Right renal cortex interstitium (tissue), 3 donors: ENCODE data around the gene GUK1. TPM values are rescaled to one million over a fixed set of nuclear protein-coding genes. Genes with fewer than 3 reads are reported as not detected.

Experiments used
- DNase-seq, 3 donors: peaks; one replicate each; pipeline ENCODE4 v3.0.0-alpha.2; 2013; ENCODE audit warnings: low read depth in 3 of 3, low spot score in 2 of 3
- polyA plus RNA-seq, 3 donors: library from polyadenylated mRNA; unstranded; fragments of 120-200 nt; gene quantifications; one replicate each; pipeline ENCODE4 v1.2.1, GENCODE V29; 2013; ENCODE audit not compliant: insufficient read length in 3 of 3

Gene GUK1
- polyA plus RNA-seq, result 100 to 1,000 TPM in 1 of 3 donors, 10 to 100 TPM in 2; 93.5 to 106 (median 97.6) TPM

- peak; percentile 86 to 96 (median 94) for DNase-seq
These were observed at the start of gene GUK1 for GRCh38 chr1:228139931-228140723. TSS of gene GUK1 (plus strand) at chr1:228140279. CDS start at chr1:228140303, 24 bp downstream.

GRCh38 chr1:228090613-228091081 is 49.4 kb upstream of the GUK1 start:
- DNase-seq, result no peak

GRCh38 chr1:228091084-228091483 is 49.0 kb upstream of the GUK1 start:
- no peak for DNase-seq

GRCh38 chr1:228092342-228093049 is 47.6 kb upstream of the GUK1 start:
- no peak for DNase-seq

GRCh38 chr1:228093050-228093906 is 46.8 kb upstream of the GUK1 start:
- no peak for DNase-seq

- no peak for DNase-seq
These were observed 45.6 kb upstream of the GUK1 start for GRCh38 chr1:228094432-228095016.

GRCh38 chr1:228095161-228095560 is 44.9 kb upstream of the GUK1 start:
- DNase-seq, result no peak

- DNase-seq, result no peak
These were observed 44.1 kb upstream of the GUK1 start for GRCh38 chr1:228095938-228096337.

GRCh38 chr1:228096416-228097332 is 43.4 kb upstream of the GUK1 start:
- DNase-seq, result no peak

GRCh38 chr1:228097333-228098081 is 42.6 kb upstream of the GUK1 start:
- no peak for DNase-seq

- no peak for DNase-seq
These were observed 41.7 kb upstream of the GUK1 start for GRCh38 chr1:228098323-228098931.

GRCh38 chr1:228099331-228099732 is 40.7 kb upstream of the GUK1 start:
- no peak for DNase-seq

GRCh38 chr1:228100822-228101613 is 39.1 kb upstream of the GUK1 start:
- no peak for DNase-seq

GRCh38 chr1:228101614-228101993 is 38.5 kb upstream of the GUK1 start:
- no peak for DNase-seq

GRCh38 chr1:228101994-228102790 is 37.9 kb upstream of the GUK1 start:
- DNase-seq, result no peak

GRCh38 chr1:228102791-228103620 is 37.1 kb upstream of the GUK1 start, which contains the start of gene C1orf35:
TSS of gene C1orf35 (minus strand) at chr1:228103325. CDS start at chr1:228103227, 98 bp downstream.
- DNase-seq, result peak; percentile 86 to 89 (median 89)
